ENCODE data around the gene RAB7B. TPM values are rescaled to one million over a fixed set of nuclear protein-coding genes. Genes with fewer than 3 reads are reported as not detected.

The RAB7B gene
- total RNA-seq, 1 experiment from 2014 or later: 0.22 TPM

DNA sequence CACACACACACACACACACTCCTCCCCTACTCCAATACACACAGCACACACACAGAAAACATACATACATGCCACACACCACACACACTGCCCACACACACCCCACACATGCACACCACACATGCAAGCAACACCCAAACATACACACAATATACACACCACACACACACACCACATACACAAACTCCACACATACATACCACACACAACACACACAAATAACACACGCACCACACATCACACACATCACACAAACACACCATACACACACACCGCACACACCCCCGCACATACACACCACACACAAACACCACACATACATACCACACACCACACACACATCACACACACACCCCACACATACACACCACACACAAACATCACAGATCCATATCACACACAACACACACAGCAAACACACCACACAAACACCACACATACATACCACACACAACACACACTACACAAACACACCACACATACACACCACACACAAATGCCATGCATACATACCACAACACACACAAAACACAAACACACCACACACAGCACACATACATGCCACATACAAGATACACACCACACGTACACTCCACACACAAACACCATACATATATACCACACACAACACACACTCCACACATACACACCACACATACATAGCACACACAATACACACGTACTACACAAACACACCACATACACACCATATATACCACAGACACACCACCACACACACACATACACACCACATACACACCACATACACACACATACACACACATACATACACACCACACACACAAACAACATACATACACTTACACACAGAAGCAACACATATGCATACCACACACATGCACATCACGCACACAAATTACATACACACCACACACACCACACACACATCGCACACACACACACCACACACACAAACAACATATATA lies 932 bp upstream of the RAB7B start (continued):
- TF ChIP-seq ZNF274 (IDR thresholded peaks at IDR 0.05; ENCODE audit: low read depth, low read length) (no peak), ZFX (IDR thresholded peaks at IDR 0.05) (no peak), EGR1 (IDR thresholded peaks at IDR 0.05; ENCODE audit: low read depth) (no peak), FOSL1 (IDR thresholded peaks at IDR 0.05; ENCODE audit: low read depth) (no peak), SRF (IDR thresholded peaks at IDR 0.05; ENCODE audit: low read depth) (no peak), SIN3A (IDR thresholded peaks at IDR 0.05; ENCODE audit: low read depth) (no peak), EZH2phosphoT487 (IDR thresholded peaks at IDR 0.05; ENCODE audit: borderline replicate concordance) (no peak), TCF7L2 (IDR thresholded peaks at IDR 0.05; ENCODE audit: borderline replicate concordance, extremely low read depth, insufficient read depth, insufficient read length) (no peak)
- TF ChIP-seq, protein P1, sequence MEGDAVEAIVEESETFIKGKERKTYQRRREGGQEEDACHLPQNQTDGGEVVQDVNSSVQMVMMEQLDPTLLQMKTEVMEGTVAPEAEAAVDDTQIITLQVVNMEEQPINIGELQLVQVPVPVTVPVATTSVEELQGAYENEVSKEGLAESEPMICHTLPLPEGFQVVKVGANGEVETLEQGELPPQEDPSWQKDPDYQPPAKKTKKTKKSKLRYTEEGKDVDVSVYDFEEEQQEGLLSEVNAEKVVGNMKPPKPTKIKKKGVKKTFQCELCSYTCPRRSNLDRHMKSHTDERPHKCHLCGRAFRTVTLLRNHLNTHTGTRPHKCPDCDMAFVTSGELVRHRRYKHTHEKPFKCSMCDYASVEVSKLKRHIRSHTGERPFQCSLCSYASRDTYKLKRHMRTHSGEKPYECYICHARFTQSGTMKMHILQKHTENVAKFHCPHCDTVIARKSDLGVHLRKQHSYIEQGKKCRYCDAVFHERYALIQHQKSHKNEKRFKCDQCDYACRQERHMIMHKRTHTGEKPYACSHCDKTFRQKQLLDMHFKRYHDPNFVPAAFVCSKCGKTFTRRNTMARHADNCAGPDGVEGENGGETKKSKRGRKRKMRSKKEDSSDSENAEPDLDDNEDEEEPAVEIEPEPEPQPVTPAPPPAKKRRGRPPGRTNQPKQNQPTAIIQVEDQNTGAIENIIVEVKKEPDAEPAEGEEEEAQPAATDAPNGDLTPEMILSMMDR (IDR thresholded peaks at IDR 0.05 in 2 of 3, conservative IDR thresholded peaks at IDR 0.05 in 1 of 3; ENCODE audit: borderline replicate concordance in 1 of 3, insufficient read depth in 1 of 3, low read depth in 2 of 3, low read length in 2 of 3): no peak
- TF ChIP-seq, protein P2, sequence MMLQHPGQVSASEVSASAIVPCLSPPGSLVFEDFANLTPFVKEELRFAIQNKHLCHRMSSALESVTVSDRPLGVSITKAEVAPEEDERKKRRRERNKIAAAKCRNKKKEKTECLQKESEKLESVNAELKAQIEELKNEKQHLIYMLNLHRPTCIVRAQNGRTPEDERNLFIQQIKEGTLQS (IDR thresholded peaks at IDR 0.05): no peak

DNA sequence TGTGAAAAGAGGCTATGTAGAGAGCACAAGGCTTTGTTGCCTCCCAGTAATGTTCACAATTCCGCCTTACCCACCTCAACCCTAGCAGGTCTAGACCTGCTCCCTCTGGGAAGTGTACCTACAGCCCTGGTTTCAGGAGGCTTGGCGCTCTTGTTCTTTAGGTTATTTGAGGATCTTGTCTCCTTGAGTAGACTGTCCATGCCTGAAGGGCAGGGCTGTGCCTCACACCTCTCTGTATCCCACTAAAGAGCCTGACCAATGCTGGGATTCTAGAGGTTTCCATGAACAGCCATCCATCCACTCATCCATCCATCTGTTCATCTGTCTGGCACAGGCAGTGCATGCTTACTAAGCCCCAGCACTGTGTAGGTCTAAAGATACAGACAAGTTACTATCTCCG lies 1.0 kb downstream of the RAB7B start:
- peak; percentile 1; the same call in 1 of the 2 replicates for ATAC-seq
- Histone ChIP-seq H3K36me3 (ENCODE audit: control insufficient read depth in 1 of 2, insufficient read depth in 2 of 2, low read length in 2 of 2) (no peaks in the 10 kb centered on the region), H2AFZ (ENCODE audit: low read depth, low read length, poor library complexity, severe bottlenecking) (no peak overlapping the region), H3K9me3 (ENCODE audit: control insufficient read depth in 1 of 2, insufficient read depth in 1 of 2, low read depth in 1 of 2, low read length in 2 of 2) (no peaks in the 10 kb centered on the region), H3K27me3 (ENCODE audit: insufficient read depth, low read length) (no peaks in the 10 kb centered on the region), H3K27ac (ENCODE audit: low read depth, low read length) (no peak overlapping the region), H3K4me3 (replicated peaks in 1 of 2; ENCODE audit: low read depth in 1 of 2, low read length in 2 of 2) (no peak overlapping the region), H4K20me1 (ENCODE audit: insufficient read depth) (no peaks in the 10 kb centered on the region), H3K4me1 (ENCODE audit: control insufficient read depth in 1 of 2, insufficient read depth in 2 of 2, low read length in 2 of 2) (peaks cover 33 to 47% of the 10 kb centered on the region in 2 experiments), H3K9me2 (ENCODE audit: insufficient read depth) (no peaks in the 10 kb centered on the region), H3K4me2 (ENCODE audit: low read length) (peak overlapping the region; percentile 78), H3K9ac (ENCODE audit: low read length) (no peak overlapping the region), H3K79me2 (ENCODE audit: insufficient read depth, low read length) (no peaks in the 10 kb centered on the region)
- intact Hi-C loops (cut with micrococcal nuclease): no loop called here
- POLR2A ChIA-PET: no interaction called here
- RAD21 ChIA-PET (ENCODE audit: low non-redundant PET in 1 of 2, low total read pairs in 2 of 2, uncharacterized antibody in 2 of 2, unreplicated experiment in 2 of 2): no interaction called here
- CTCF ChIA-PET: interaction anchor here (1.4 kb wide), 1 partner anchor 28 kb away, joined by 5 read pairs; no protein-coding TSS in a partner anchor
- BruUV-seq (replicated peaks): no TSS peak
- no peak for DNase-seq (ENCODE audit: low read depth, low spot score)
- TF ChIP-seq TCF7L2 (IDR thresholded peaks at IDR 0.05; ENCODE audit: borderline replicate concordance, extremely low read depth, insufficient read depth, insufficient read length) (no peak), EZH2phosphoT487 (IDR thresholded peaks at IDR 0.05; ENCODE audit: borderline replicate concordance) (no peak), FOSL1 (IDR thresholded peaks at IDR 0.05; ENCODE audit: low read depth) (no peak), RAD21 (IDR thresholded peaks at IDR 0.05; ENCODE audit: low read depth) (no peak), SP1 (IDR thresholded peaks at IDR 0.05; ENCODE audit: low read depth) (no peak), POLR2AphosphoS5 (IDR thresholded peaks at IDR 0.05; ENCODE audit: low read depth, low read length) (no peak), SIN3A (IDR thresholded peaks at IDR 0.05; ENCODE audit: low read depth) (no peak), CBX3 (IDR thresholded peaks at IDR 0.05; ENCODE audit: low read depth) (no peak)
- TF ChIP-seq, protein P3, sequence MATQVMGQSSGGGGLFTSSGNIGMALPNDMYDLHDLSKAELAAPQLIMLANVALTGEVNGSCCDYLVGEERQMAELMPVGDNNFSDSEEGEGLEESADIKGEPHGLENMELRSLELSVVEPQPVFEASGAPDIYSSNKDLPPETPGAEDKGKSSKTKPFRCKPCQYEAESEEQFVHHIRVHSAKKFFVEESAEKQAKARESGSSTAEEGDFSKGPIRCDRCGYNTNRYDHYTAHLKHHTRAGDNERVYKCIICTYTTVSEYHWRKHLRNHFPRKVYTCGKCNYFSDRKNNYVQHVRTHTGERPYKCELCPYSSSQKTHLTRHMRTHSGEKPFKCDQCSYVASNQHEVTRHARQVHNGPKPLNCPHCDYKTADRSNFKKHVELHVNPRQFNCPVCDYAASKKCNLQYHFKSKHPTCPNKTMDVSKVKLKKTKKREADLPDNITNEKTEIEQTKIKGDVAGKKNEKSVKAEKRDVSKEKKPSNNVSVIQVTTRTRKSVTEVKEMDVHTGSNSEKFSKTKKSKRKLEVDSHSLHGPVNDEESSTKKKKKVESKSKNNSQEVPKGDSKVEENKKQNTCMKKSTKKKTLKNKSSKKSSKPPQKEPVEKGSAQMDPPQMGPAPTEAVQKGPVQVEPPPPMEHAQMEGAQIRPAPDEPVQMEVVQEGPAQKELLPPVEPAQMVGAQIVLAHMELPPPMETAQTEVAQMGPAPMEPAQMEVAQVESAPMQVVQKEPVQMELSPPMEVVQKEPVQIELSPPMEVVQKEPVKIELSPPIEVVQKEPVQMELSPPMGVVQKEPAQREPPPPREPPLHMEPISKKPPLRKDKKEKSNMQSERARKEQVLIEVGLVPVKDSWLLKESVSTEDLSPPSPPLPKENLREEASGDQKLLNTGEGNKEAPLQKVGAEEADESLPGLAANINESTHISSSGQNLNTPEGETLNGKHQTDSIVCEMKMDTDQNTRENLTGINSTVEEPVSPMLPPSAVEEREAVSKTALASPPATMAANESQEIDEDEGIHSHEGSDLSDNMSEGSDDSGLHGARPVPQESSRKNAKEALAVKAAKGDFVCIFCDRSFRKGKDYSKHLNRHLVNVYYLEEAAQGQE (IDR thresholded peaks at IDR 0.05; ENCODE audit: low read depth): no peak
